ENCODE data around the gene ARPC5L.

GRCh38 chr9:124855566-124855943, 6.4 kb upstream of the ARPC5L start:
- TF ChIP-seq CTCF (conservative IDR thresholded peaks at IDR 0.05) = no peak
- no peak for TF ChIP-seq EZH2 (IDR thresholded peaks at IDR 0.05; ENCODE audit: low read depth)

Data from PC-9 (cell line).